RWPE1 (cell line): ENCODE measurements around the gene KIAA0408.

Source experiments
- CTCF ChIA-PET: fragments of 350-600 bp; sonication (Branson Sonifier 250); formaldehyde crosslinking; extraction: SDS; loops from one replicate; lab custom pipeline; 2021; lab: Yijun Ruan, JAX
- POLR2A ChIA-PET: fragments of 400-600 bp; formaldehyde crosslinking; extraction: SDS; loops from one replicate; lab custom pipeline; 2020; ENCODE audit warnings: antibody characterized with exemption; ENCODE audit not compliant: low non-redundant PET; lab: Yijun Ruan, JAX
- DNase-seq: peaks from one replicate; pipeline ENCODE4 v3.0.0; 2012; ENCODE audit warnings: low spot score
- H3K27ac ChIP-seq: fragments of 450-650 bp; 2 replicates; pipeline ENCODE4 v1.5.1; 2017
- CTCF ChIP-seq: fragments of 450-650 bp; conservative IDR thresholded peaks from 2 replicates; pipeline ENCODE4 v1.5.1; 2017; ENCODE audit warnings: low read depth, mild to moderate bottlenecking

KIAA0408 gene

GRCh38 chr6:127466416-127466815, 7.2 kb upstream of the KIAA0408 start:
- POLR2A ChIA-PET: no interaction called here

GRCh38 chr6:127464881-127465459, 5.8 kb upstream of the KIAA0408 start:
- peak; percentile 50 for DNase-seq
- POLR2A ChIA-PET: no interaction called here
- peak; percentile 84 for TF ChIP-seq CTCF
- CTCF ChIA-PET: no interaction called here
- no peak overlapping the region for H3K27ac ChIP-seq

More at GRCh38 chr6:127466416-127466815, 7.2 kb upstream of the KIAA0408 start:
- no peak for TF ChIP-seq CTCF
- no peak for DNase-seq
- CTCF ChIA-PET: interaction anchor here (0.7 to 1.6 kb wide), 2 partner anchors 48 to 72 kb away, joined by 3 to 6 read pairs; no protein-coding TSS in a partner anchor
- H3K27ac ChIP-seq: no peak overlapping the region

GRCh38 chr6:127464161-127464880, 5.1 kb upstream of the KIAA0408 start:
- DNase-seq: no peak
- ChIA-PET CTCF (interaction anchor here (0.5 to 1.1 kb wide), 5 partner anchors 52 to 958 kb away, joined by 3 to 5 read pairs (median 3); no protein-coding TSS in a partner anchor), POLR2A (no interaction called here)
- no peak for TF ChIP-seq CTCF
- H3K27ac ChIP-seq: no peak overlapping the region

GRCh38 chr6:127463056-127463455, 3.9 kb upstream of the KIAA0408 start:
- ChIA-PET CTCF (interaction anchor here (0.6 to 1.3 kb wide), 4 partner anchors 10 to 127 kb away, joined by 3 to 4 read pairs (median 4); no protein-coding TSS in a partner anchor), POLR2A (no interaction called here)
- no peak for DNase-seq
- TF ChIP-seq CTCF: no peak
- H3K27ac ChIP-seq: no peak overlapping the region

- POLR2A ChIA-PET: no interaction called here
- CTCF ChIA-PET: interaction anchor here (0.6 to 1.3 kb wide), 4 partner anchors 10 to 171 kb away, joined by 3 to 4 read pairs (median 4); no protein-coding TSS in a partner anchor
- TF ChIP-seq CTCF: no peak
- DNase-seq: no peak
- no peak overlapping the region for H3K27ac ChIP-seq
Observed at GRCh38 chr6:127462376-127462775, 3.2 kb upstream of the KIAA0408 start.

GRCh38 chr6:127460465-127460864, 1.3 kb upstream of the KIAA0408 start:
- CTCF ChIA-PET: no interaction called here
- H3K27ac ChIP-seq: no peak overlapping the region
- TF ChIP-seq CTCF: no peak
- no peak for DNase-seq
- POLR2A ChIA-PET: no interaction called here
